GM19372 (cell line): ENCODE data around the gene PRKCZ.

Experiments used
- ATAC-seq: cut with Tn5 transposase; IDR thresholded peaks from one replicate; pipeline ENCODE4 v1.9.1; 2021; ENCODE audit warnings: mild to moderate bottlenecking, low read depth, moderate library complexity; ENCODE audit not compliant: unreplicated experiment

Gene PRKCZ

GRCh38 chr1:2049718-2050431 is at the start of gene PRKCZ:
Gene PRKCZ, plus strand, starts transcription at chr1:2050411. Its CDS starts 220 bp downstream, at chr1:2050631.
- peak; percentile 76 for ATAC-seq

- ATAC-seq: no peak
Observed at GRCh38 chr1:2000432-2000831, 49.8 kb upstream of the PRKCZ start.

GRCh38 chr1:2000850-2001249 is 49.4 kb upstream of the PRKCZ start:
- ATAC-seq: no peak

DNA sequence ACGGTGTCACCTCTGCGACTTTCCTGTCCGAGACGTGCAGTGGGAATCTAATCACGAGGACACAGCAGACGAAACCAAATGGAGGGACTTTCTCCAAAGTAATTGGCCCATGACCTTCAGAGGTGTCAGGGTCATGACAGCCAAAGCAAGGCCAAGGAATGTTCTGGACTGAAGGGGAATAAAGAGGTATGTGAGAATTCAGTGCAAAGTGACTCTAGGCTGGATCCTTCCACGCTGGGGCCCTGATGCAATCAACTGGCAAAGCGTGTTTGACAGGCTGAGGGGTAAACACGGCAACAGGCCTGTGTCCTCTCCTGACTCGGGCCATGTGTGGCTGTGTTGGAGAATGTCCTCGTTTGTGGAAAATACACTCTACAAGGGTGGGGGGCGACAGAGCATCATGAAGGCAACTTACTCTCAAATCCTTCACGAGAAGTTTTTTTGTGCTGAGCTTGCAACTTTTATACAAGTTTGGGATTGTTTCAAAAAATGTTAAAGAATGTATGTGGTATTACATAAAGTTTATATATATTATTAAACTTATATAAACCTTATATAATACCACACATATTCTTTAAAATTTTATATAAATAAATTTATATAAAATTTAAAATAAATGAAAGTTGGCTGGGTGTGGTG is 48.3 kb upstream of the PRKCZ start:
- no peak for ATAC-seq

DNA sequence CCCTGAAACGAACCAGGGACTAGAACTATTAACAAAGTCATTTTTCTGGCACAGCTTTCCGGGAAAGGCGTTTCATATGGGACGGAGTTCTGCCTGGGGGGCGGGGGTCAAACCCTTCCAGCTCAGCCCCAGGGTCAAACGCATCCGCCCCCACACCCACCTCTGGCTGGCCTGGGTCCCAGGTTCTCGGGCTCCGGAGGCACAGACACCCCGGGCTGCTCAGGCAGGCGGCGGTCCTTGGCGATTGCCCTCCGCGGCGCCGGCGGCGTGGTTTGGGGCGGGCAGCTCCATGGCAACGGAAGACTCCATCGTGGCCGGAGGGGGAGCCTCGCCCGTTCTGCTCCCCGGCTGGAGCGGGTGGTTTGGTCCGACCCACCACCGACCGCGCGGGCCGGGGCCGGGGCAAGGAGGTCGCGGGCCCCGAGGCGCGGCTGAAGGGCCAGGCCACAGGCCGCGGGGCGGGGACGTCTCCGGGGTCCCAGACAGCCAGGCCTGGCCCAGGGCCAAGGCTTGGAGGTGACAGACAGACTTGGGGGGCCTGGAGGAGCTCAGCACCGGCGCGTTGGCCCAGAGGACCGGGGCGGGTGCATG is 46.6 kb upstream of the PRKCZ start, which contains the start of gene CFAP74:
Gene CFAP74, minus strand, starts transcription at position 246 of the 591 bp plus-strand sequence. CDS start 12,830 bp downstream, outside the sequence.
- no peak for ATAC-seq

GRCh38 chr1:2004856-2005255 is 45.4 kb upstream of the PRKCZ start:
- no peak for ATAC-seq

GRCh38 chr1:2009101-2010053 is 40.8 kb upstream of the PRKCZ start:
- no peak for ATAC-seq

DNA sequence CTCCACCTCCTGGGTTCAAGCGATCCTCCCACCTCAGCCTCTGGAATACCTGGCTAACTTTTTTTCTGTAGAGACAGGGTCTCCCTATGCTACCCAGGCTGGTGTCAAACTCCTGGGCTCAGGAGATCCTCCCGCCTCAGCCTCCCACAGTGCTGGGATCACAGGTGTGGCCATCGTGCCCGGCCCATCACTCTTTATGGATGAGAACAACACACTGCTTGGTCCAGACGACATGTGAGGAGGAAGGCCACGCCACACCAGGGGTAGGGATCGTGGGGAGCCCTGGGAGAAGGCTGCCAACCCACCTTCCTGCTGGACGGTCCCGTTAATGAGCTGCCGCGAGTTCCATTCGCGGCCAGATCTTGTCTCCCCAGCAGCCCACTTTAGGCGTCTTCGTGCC is 36.0 kb upstream of the PRKCZ start:
- ATAC-seq: no peak

DNA sequence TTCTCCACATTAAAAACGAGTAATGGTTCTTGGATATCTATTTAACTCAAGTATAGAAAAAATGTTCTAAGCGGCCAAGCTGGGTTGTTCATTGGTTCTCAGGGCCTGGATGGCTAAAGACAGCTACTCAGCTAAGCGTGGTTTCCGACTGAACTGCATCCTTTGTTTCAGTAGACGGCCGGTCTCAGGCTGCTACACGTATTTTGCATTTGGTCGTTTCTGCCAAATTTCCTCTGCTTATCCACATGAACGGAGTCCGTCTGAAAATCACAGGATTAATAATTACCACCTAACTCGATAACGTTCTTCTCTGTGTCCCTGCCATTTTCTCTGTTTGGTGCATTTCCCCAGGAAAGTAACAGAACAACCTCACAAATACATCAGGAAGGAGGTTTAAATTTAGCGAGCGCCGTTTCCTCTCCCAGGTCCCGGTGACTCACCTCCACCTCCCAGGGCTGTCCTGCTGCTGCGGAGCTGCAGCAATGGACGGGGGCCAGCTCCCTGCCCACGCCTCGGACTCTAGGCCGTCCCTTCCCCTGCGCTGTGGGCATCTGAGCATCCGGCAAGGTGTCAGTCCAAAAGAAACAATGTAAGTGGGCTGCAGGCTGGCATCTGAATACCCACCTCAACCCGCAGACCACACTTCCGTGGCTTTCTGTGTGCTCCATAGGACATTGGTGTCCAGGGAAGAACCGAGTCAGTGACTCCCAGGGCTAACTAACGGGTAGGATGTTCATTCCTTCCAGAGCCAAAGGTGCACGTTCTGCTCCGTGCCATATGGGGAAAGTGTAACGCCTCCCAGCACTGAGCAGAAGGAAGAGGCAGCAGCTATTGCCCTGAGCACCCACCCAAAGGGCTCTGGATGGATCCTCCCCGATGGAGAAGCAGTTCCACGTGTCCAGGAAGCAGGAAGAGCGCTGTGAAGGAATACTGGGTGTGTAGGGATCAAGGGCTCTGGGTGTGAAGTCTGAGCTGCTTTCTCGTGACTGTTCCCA is 35.2 kb upstream of the PRKCZ start:
- ATAC-seq: no peak

GRCh38 chr1:2016123-2016522 is 34.1 kb upstream of the PRKCZ start:
- no peak for ATAC-seq

- ATAC-seq: no peak
Observed at GRCh38 chr1:2018217-2019171, 31.7 kb upstream of the PRKCZ start.

GRCh38 chr1:2019172-2019543 is 31.1 kb upstream of the PRKCZ start, which contains the start of gene GABRD:
Gene GABRD, plus strand, starts transcription at chr1:2019345. Its CDS starts 79 bp downstream, at chr1:2019424.
- no peak for ATAC-seq

- no peak for ATAC-seq
Observed at GRCh38 chr1:2019571-2020309, 30.5 kb upstream of the PRKCZ start.

- ATAC-seq: no peak
Observed at GRCh38 chr1:2020310-2020655, 29.9 kb upstream of the PRKCZ start.

DNA sequence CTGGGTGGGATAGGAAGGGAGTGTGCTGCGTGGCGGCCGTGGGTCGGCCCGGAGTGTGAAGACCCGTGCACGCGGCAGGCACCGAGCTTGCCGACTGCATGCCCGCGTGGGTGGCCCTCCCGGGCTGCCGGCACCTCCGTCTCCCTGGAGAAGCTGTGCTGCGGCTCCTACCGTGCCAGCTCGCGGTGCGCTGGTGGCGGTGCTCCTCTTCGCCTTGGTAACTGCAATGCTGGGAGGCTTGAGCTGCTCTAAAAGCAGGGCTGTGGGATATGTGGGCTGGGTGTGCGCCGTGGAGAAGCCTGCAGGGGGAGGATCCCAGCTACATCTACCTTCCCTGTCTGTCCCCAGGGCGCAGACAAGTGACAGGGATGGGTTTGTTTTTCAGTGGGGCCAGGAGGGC is 28.7 kb upstream of the PRKCZ start:
- no peak for ATAC-seq

DNA sequence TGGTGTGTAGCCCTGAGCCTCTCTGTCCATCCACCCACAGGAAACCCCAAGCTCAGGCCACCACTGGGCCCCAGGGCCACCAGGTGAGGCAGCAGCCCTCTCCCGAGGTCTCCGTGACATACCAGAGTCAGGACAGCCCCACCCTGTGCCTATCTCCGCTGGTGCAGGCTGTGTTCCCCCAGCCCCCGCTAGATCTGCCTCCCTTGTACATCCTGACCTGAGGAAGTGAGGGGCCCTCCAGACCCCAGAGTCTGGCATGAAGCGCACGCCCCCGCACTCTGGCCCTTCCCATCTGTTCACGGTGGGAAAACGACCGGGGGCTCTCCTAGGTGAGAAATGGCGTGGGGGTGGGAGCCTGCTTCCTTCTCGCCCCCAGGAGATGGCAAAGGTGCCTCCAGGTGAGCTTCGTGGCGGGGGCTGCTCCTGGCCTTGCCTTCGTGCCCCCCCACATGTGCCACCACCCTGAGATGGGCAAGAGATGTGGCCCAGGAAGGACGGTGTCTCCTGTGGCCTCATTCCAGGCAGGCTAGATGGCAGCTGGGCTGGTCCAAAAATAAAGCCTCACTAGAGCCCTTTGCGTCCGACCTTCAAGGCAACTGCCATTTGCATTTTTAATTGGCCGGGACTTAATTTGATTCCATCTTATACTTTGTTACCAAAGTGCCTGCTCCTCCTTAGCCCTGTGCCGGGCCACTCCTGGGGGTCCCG is 28.0 kb upstream of the PRKCZ start:
- ATAC-seq: no peak

GRCh38 chr1:2023187-2023586 is 27.0 kb upstream of the PRKCZ start:
- ATAC-seq: no peak
